K562 (cell line): ENCODE results near the gene LCLAT1. TPM values are rescaled to one million over a fixed set of nuclear protein-coding genes. Genes with fewer than 3 reads are reported as not detected.
A peak's percentile ranks its signal among the peaks of the same experiment; 100 is the strongest.

Experiments used
- ATAC-seq: fragments of 200-7000 bp; cut with Tn5 transposase; 3 replicates; pipeline ENCODE4 v1.9.1; 2020; ENCODE audit warnings: moderate library complexity
- BruUV-seq: library from RNA; stranded (reverse); fragments of 400-500 nt; replicated peaks from 2 replicates; lab custom pipeline; 2021; lab: Mats Ljungman, UMichigan
- CTCF ChIA-PET: fragments of 300-600 bp; formaldehyde crosslinking; extraction: SDS; loops from one replicate; lab custom pipeline; 2021; ENCODE audit warnings: low intra/inter-chr PET ratio; lab: Yijun Ruan, JAX
- POLR2A ChIA-PET: fragments of 300-600, 350-650 bp; sonication (Branson Sonifier 250); formaldehyde crosslinking; extraction: SDS; loops from one replicate; lab custom pipeline; 2021; ENCODE audit warnings: antibody characterized with exemption, inconsistent platforms; lab: Yijun Ruan, JAX
- DNase-seq, 4 experiments: peaks; one replicate each; pipeline versions ENCODE4 v3.0.0 to v3.0.0-alpha.2; 2011 to 2018; ENCODE audit warnings: low spot score in 3 of 4, mixed read lengths in 3 of 4; ENCODE audit errors: extremely low read depth in 1 of 4
- FAIRE-seq: peaks from 2 replicates; lab custom pipeline; 2011; peaks lifted over from hg19 to GRCh38; lab: Jason Lieb, UNC
- H2AFZ ChIP-seq: 2 replicates; pipeline ENCODE4 v1.6.0; 2011; ENCODE audit warnings: low read depth, low read length, control low read depth, inconsistent platforms
- H3K27ac ChIP-seq: fragments of 200-600 bp; 3 replicates; pipeline ENCODE4 v1.8.0; 2011; ENCODE audit warnings: low read depth, mild to moderate bottlenecking, control low read depth, inconsistent platforms, low read length, moderate library complexity, mixed read lengths; ENCODE audit errors: extremely low read depth
- H3K27me3 ChIP-seq, 2 experiments: fragments of 300-600 bp in 1 of 2; 2 replicates in 1 of 2; 3 replicates in 1 of 2; pipeline versions ENCODE4 v1.6.0 to v1.8.0; 2011; ENCODE audit warnings: inconsistent platforms in 2 of 2, low read length in 2 of 2, mild to moderate bottlenecking in 1 of 2, mixed read lengths in 1 of 2, moderate library complexity in 1 of 2; ENCODE audit not compliant: control insufficient read depth in 2 of 2, insufficient read depth in 2 of 2
- H3K36me3 ChIP-seq: fragments of 300-600 bp; 3 replicates; pipeline ENCODE4 v1.8.0; 2011; ENCODE audit warnings: mild to moderate bottlenecking, low read length, inconsistent platforms; ENCODE audit not compliant: control insufficient read depth, insufficient read depth
- H3K4me1 ChIP-seq, 2 experiments: fragments of 200-600 bp in 1 of 2; replicated peaks in 1 of 2; 2 replicates in 1 of 2; 3 replicates in 1 of 2; pipeline versions ENCODE4 v1.5.1 to v1.8.0; 2011; ENCODE audit warnings: inconsistent platforms in 2 of 2, low read length in 2 of 2, mild to moderate bottlenecking in 1 of 2, mixed read lengths in 1 of 2, moderate library complexity in 1 of 2; ENCODE audit not compliant: control insufficient read depth in 2 of 2, insufficient read depth in 2 of 2
- H3K4me2 ChIP-seq: 2 replicates; pipeline ENCODE4 v1.6.1; 2011; ENCODE audit warnings: low read length, control low read depth, inconsistent platforms, mixed read lengths; ENCODE audit not compliant: insufficient read depth
- H3K4me3 ChIP-seq: fragments of 200-600 bp; sonication (generic), shearing (Covaris generic); 2 replicates; pipeline ENCODE4 v1.5.1; 2016; ENCODE audit warnings: control low read depth, inconsistent platforms
- H3K79me2 ChIP-seq: fragments of 200-600 bp; 3 replicates; pipeline ENCODE4 v1.8.0; 2011; ENCODE audit warnings: low read length, inconsistent platforms; ENCODE audit not compliant: control insufficient read depth, insufficient read depth
- H3K9ac ChIP-seq, 2 experiments: 2 replicates each; pipeline versions ENCODE4 v1.6.0 to v1.6.1; 2011; ENCODE audit warnings: low read depth in 2 of 2, low read length in 2 of 2, control low read depth in 1 of 2, inconsistent platforms in 1 of 2, mild to moderate bottlenecking in 1 of 2, mixed read lengths in 1 of 2; ENCODE audit not compliant: insufficient read depth in 1 of 2
- H3K9me1 ChIP-seq: one replicate; pipeline ENCODE4 v1.6.0; 2011; ENCODE audit warnings: inconsistent platforms, mild to moderate bottlenecking, low read length, moderate library complexity; ENCODE audit not compliant: control insufficient read depth, insufficient read depth
- H3K9me3 ChIP-seq: replicated peaks from 2 replicates; pipeline ENCODE4 v1.5.1; 2011; ENCODE audit warnings: low read depth, low read length, inconsistent platforms; ENCODE audit not compliant: control insufficient read depth, insufficient read depth
- H4K20me1 ChIP-seq: replicated peaks from 2 replicates; pipeline ENCODE4 v1.6.1; 2011; ENCODE audit warnings: low read length, inconsistent platforms, mixed read lengths; ENCODE audit not compliant: control insufficient read depth, insufficient read depth
- CEBPB ChIP-seq: fragments of 450-650 bp; IDR thresholded peaks from 2 replicates; pipeline ENCODE4 v1.6.1; 2016; ENCODE audit warnings: missing genetic modification characterization, missing compliant biosample characterization
- CEBPG ChIP-seq, 3 experiments: fragments of 200-800 bp in 1 of 3; sonication (Bioruptor generic) in 1 of 3; sonication (generic) in 1 of 3; formaldehyde crosslinking in 1 of 3; IDR thresholded peaks in 2 of 3; conservative IDR thresholded peaks in 1 of 3; 2 replicates each; pipeline versions ENCODE4 v1.6.1 to v1.8.0; 2016 to 2022; ENCODE audit warnings: missing compliant biosample characterization in 2 of 3, missing genetic modification characterization in 2 of 3, mild to moderate bottlenecking in 1 of 3, missing genetic modification reagents in 1 of 3
- EP400 ChIP-seq: fragments of 450-650 bp; IDR thresholded peaks from 2 replicates; pipeline ENCODE4 v1.6.1; 2017; ENCODE audit warnings: antibody characterized with exemption, mild to moderate bottlenecking, moderate library complexity
- FOXK2 ChIP-seq, 2 experiments: fragments of 450-650 bp; IDR thresholded peaks in 1 of 2; conservative IDR thresholded peaks in 1 of 2; 2 replicates each; pipeline ENCODE4 v1.6.1; 2016; ENCODE audit warnings: low read depth in 2 of 2, mild to moderate bottlenecking in 1 of 2
- IFI16 ChIP-seq: fragments of 250-450 bp; sonication (Bioruptor Pico); IDR thresholded peaks from 2 replicates; pipeline ENCODE4 v2.1.2; 2022; ENCODE audit warnings: mild to moderate bottlenecking, inconsistent platforms
- NRF1 ChIP-seq, 2 experiments: fragments of 450-650 bp; IDR thresholded peaks in 1 of 2; conservative IDR thresholded peaks in 1 of 2; 2 replicates each; pipeline ENCODE4 v1.6.1; 2014; ENCODE audit warnings: mild to moderate bottlenecking in 2 of 2
- ZNF239 ChIP-seq: fragments of 250-450 bp; sonication (Bioruptor Pico); IDR thresholded peaks from 2 replicates; pipeline ENCODE4 v1.4.0; 2020; ENCODE audit warnings: mild to moderate bottlenecking
- ZNF274 ChIP-seq: IDR thresholded peaks from 2 replicates; pipeline ENCODE4 v1.6.1; 2011; ENCODE audit warnings: low read depth, mild to moderate bottlenecking, low read length, moderate library complexity, borderline replicate concordance
- WGBS: fragments of 100-300 bp; shearing (Covaris generic); methylation state at CpG from one replicate; pipeline ENCODE4 v1.1.6; 2016; ENCODE audit warnings: low coverage, mixed read lengths; ENCODE audit not compliant: insufficient coverage; ENCODE audit errors: missing lambda C conversion rate; 5-methylcytosine and 5-hydroxymethylcytosine counted together
- in situ Hi-C: fragments of 300-500 bp; cut with MboI; formaldehyde crosslinking; loops from 4 replicates; pipeline ENCODE4 v1.15.0; 2018; ENCODE audit warnings: inconsistent platforms, mixed read lengths
- intact Hi-C: fragments of 100-400 bp; cut with micrococcal nuclease; formaldehyde crosslinking; loops from 2 replicates; pipeline ENCODE4 v1.14.2; 2022
- polyA plus RNA-seq, 8 experiments: library from polyadenylated mRNA; depleted of rRNA in 4 of 8; stranded (reverse) in 5 of 8; unstranded in 3 of 8; fragments of >200 nt; fragmentation: Nextera tagmentation in 2 of 8; fragmentation: Illumina TruSeq in 1 of 8; extraction: Ambion mirVana in 2 of 8; extraction: Trizol in 1 of 8; gene quantifications; 2 replicates each; pipeline versions ENCODE4 v1.2.1 to v1.2.3, GENCODE V29; 2011 to 2014; ENCODE audit warnings: inconsistent platforms in 1 of 8, missing spikeins in 1 of 8
- total RNA-seq, 7 experiments: library from RNA; depleted of rRNA in 6 of 7; stranded (reverse); fragments of >200 nt in 6 of 7; fragmentation: Illumina TruSeq in 2 of 7; extraction: Trizol in 2 of 7; gene quantifications; 2 replicates each; pipeline versions ENCODE4 v1.2.1 to v1.2.3, GENCODE V29; 2011 to 2021; ENCODE audit warnings: low replicate concordance in 1 of 7
- TF ChIP-seq, protein P1 (sequence below): sonication (generic); formaldehyde crosslinking; IDR thresholded peaks from 2 replicates; pipeline ENCODE4 v1.8.0; 2022; ENCODE audit warnings: missing genetic modification reagents, mild to moderate bottlenecking, moderate library complexity, borderline replicate concordance
- TF ChIP-seq, protein P2 (sequence below), 2 experiments: fragments of 450-650 bp in 1 of 2; sonication (generic) in 1 of 2; formaldehyde crosslinking in 1 of 2; IDR thresholded peaks in 1 of 2; conservative IDR thresholded peaks in 1 of 2; 2 replicates each; pipeline versions ENCODE4 v1.6.1 to v1.8.1; 2016 to 2023; ENCODE audit warnings: mild to moderate bottlenecking in 2 of 2, moderate library complexity in 2 of 2, inconsistent platforms in 1 of 2, missing genetic modification reagents in 1 of 2

Gene LCLAT1
- total and polyA plus RNA-seq, 9 of the 15 experiments (the other 6 are each of a cell fraction or from before 2014, with no cell fraction given): 8.9 to 63.3 (median 25.4) TPM

DNA sequence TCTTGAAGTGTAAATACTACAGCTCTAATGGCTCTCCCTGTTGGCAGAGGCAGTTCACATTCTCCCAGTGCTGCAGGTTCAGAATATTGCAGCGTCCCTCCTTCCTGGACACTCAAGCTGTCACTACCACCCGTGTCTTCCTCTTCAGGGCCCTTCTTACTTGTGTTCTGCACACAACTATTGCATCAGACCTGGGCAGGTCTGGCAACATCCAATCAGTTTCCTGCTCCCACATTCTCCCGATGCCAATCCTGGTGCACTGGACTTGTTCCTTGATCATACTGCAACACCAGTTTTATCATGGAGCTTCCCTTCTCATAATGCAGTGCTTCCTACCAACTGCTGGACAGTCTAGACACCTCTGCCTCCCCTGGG, 198.7 kb downstream of the LCLAT1 start:
- no peak overlapping the region for H3K4me3 ChIP-seq
- CTCF ChIA-PET: no interaction called here
- no peaks in the 10 kb centered on the region for H3K79me2 ChIP-seq
- POLR2A ChIA-PET: interaction anchor here (0.6 to 1.7 kb wide), 5 partner anchors 8 to 15 kb away, joined by 3 to 11 read pairs (median 3); no protein-coding TSS in a partner anchor
- H3K9me1 ChIP-seq: no peaks in the 10 kb centered on the region
- peak; percentile 39 for ATAC-seq
- no peaks in the 10 kb centered on the region for H3K4me1 ChIP-seq
- H3K9me3 ChIP-seq: no peaks in the 10 kb centered on the region
- H3K4me2 ChIP-seq: no peak overlapping the region
- peaks cover 0 to 15% of the 10 kb centered on the region in 2 experiments; a peak in 2 of 5 replicates for H3K27me3 ChIP-seq
- H3K9ac ChIP-seq: no peak overlapping the region
- in situ Hi-C loops: no loop called here
- H4K20me1 ChIP-seq: no peaks in the 10 kb centered on the region
- H2AFZ ChIP-seq: no peak overlapping the region
- no peak overlapping the region for H3K27ac ChIP-seq
- 28% methylated on average over 3 of the region's 3 CpGs for WGBS
- intact Hi-C loops: no loop called here
- no TSS peak for BruUV-seq
- DNase-seq: no peak
- no peak for TF ChIP-seq CEBPG (CRISPR knock-in tag; IDR thresholded peaks at IDR 0.05)
- peak in 1 of 2 experiments; percentile 43; a peak in 2 of 4 replicates for TF ChIP-seq CEBPG (tag; conservative IDR thresholded peaks at IDR 0.05 in 1 of 2, IDR thresholded peaks at IDR 0.05 in 1 of 2)
- TF ChIP-seq, protein P1, sequence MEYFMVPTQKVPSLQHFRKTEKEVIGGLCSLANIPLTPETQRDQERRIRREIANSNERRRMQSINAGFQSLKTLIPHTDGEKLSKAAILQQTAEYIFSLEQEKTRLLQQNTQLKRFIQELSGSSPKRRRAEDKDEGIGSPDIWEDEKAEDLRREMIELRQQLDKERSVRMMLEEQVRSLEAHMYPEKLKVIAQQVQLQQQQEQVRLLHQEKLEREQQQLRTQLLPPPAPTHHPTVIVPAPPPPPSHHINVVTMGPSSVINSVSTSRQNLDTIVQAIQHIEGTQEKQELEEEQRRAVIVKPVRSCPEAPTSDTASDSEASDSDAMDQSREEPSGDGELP (CRISPR knock-in tag): no peak
- TF ChIP-seq NRF1 (conservative IDR thresholded peaks at IDR 0.05 in 1 of 2, IDR thresholded peaks at IDR 0.05 in 1 of 2): no peak
- no peak for TF ChIP-seq FOXK2 (conservative IDR thresholded peaks at IDR 0.05 in 1 of 2, IDR thresholded peaks at IDR 0.05 in 1 of 2; ENCODE audit: low read depth in 2 of 2)
- TF ChIP-seq ZNF239 (CRISPR knock-in tag): no peak
- TF ChIP-seq, protein P2, sequence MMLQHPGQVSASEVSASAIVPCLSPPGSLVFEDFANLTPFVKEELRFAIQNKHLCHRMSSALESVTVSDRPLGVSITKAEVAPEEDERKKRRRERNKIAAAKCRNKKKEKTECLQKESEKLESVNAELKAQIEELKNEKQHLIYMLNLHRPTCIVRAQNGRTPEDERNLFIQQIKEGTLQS (IDR thresholded peaks at IDR 0.05): peak; percentile 22; the same call in 1 of the 2 replicates
- TF ChIP-seq, protein P2 (CRISPR knock-in tag; conservative IDR thresholded peaks at IDR 0.05): no peak
- TF ChIP-seq CEBPB (tag): 0 out of 2 replicates have a peak, but pooled peaks have one; percentile 32
- TF ChIP-seq EP400: no peak
- TF ChIP-seq ZNF274: no peak
- TF ChIP-seq IFI16 (CRISPR knock-in tag): no peak
- FAIRE-seq: no peak
- H3K36me3 ChIP-seq: peaks cover 8% of the 10 kb centered on the region; the same call in 2 of the 3 replicates
